SK-N-SH treated with all-trans-retinoic acid at 6 μM for 48 hours (cell line): ENCODE results near the gene USP40.

ENCODE experiments used
- ATAC-seq: fragments of 200-7000 bp; cut with Tn5 transposase; 3 replicates; pipeline ENCODE4 v1.9.1; 2020; ENCODE audit warnings: mild to moderate bottlenecking, moderate library complexity
- ARNTL ChIP-seq: fragments of 450-650 bp; formaldehyde crosslinking; IDR thresholded peaks from 2 replicates; pipeline ENCODE4 v1.5.0; 2020; ENCODE audit warnings: low read depth, mild to moderate bottlenecking, moderate library complexity, borderline replicate concordance
- BACH2 ChIP-seq: fragments of 250-450 bp; sonication (Bioruptor Pico); IDR thresholded peaks from 2 replicates; pipeline ENCODE4 v1.9.0; 2021; ENCODE audit warnings: mild to moderate bottlenecking, borderline replicate concordance
- CREB5 ChIP-seq: fragments of 250-450 bp; sonication (Bioruptor Pico); IDR thresholded peaks from 2 replicates; pipeline ENCODE4 v1.5.1; 2020; ENCODE audit warnings: low read depth, mild to moderate bottlenecking, moderate library complexity
- CSDC2 ChIP-seq: fragments of 250-450 bp; sonication (Bioruptor Pico); IDR thresholded peaks from 2 replicates; pipeline ENCODE4 v1.5.0; 2020; ENCODE audit warnings: mild to moderate bottlenecking, moderate library complexity
- CSRNP3 ChIP-seq: fragments of 250-450 bp; sonication (Bioruptor Pico); IDR thresholded peaks from 2 replicates; pipeline ENCODE4 v1.5.1; 2021; ENCODE audit warnings: mild to moderate bottlenecking, moderate library complexity
- ESRRG ChIP-seq: fragments of 250-450 bp; sonication (Bioruptor Pico); IDR thresholded peaks from 2 replicates; pipeline ENCODE4 v1.6.1; 2021; ENCODE audit warnings: mild to moderate bottlenecking
- ISL1 ChIP-seq: fragments of 250-450 bp; sonication (Bioruptor Pico); IDR thresholded peaks from 2 replicates; pipeline ENCODE4 v2.1.2; 2022; ENCODE audit warnings: mild to moderate bottlenecking, moderate library complexity
- PATZ1 ChIP-seq: fragments of 250-450 bp; sonication (Bioruptor Pico); IDR thresholded peaks from 2 replicates; pipeline ENCODE4 v1.8.0; 2020; ENCODE audit warnings: mild to moderate bottlenecking, moderate library complexity, borderline replicate concordance
- POU6F1 ChIP-seq: fragments of 250-450 bp; sonication (Bioruptor Pico); IDR thresholded peaks from 2 replicates; pipeline ENCODE4 v1.8.0; 2021; ENCODE audit warnings: low read depth, mild to moderate bottlenecking, moderate library complexity, borderline replicate concordance
- PPARA ChIP-seq: fragments of 250-450 bp; sonication (Bioruptor Pico); IDR thresholded peaks from 2 replicates; pipeline ENCODE4 v1.5.0; 2020; ENCODE audit warnings: mild to moderate bottlenecking, borderline replicate concordance
- RARB ChIP-seq: fragments of 250-450 bp; sonication (Bioruptor Pico); IDR thresholded peaks from 2 replicates; pipeline ENCODE4 v1.8.0; 2021; ENCODE audit warnings: mild to moderate bottlenecking, moderate library complexity
- SNAI2 ChIP-seq: fragments of 250-450 bp; sonication (Bioruptor Pico); IDR thresholded peaks from 2 replicates; pipeline ENCODE4 v1.5.0; 2020; ENCODE audit warnings: mild to moderate bottlenecking, moderate library complexity
- TCF4 ChIP-seq: fragments of 250-450 bp; sonication (Bioruptor Pico); IDR thresholded peaks from 2 replicates; pipeline ENCODE4 v1.8.0; 2021; ENCODE audit warnings: mild to moderate bottlenecking, moderate library complexity, borderline replicate concordance
- TOX ChIP-seq: fragments of 250-450 bp; sonication (Bioruptor Pico); IDR thresholded peaks from 2 replicates; pipeline ENCODE4 v1.8.0; 2021; ENCODE audit warnings: mild to moderate bottlenecking, moderate library complexity, borderline replicate concordance
- TSHZ2 ChIP-seq: fragments of 250-450 bp; sonication (Bioruptor Pico); IDR thresholded peaks from 2 replicates; pipeline ENCODE4 v1.5.0; 2020; ENCODE audit warnings: mild to moderate bottlenecking, moderate library complexity
- ZC3H10 ChIP-seq: fragments of 250-450 bp; sonication (Bioruptor Pico); IDR thresholded peaks from 2 replicates; pipeline ENCODE4 v1.5.1; 2021; ENCODE audit warnings: mild to moderate bottlenecking, moderate library complexity
- ZFP30 ChIP-seq: fragments of 450-650 bp; formaldehyde crosslinking; IDR thresholded peaks from 2 replicates; pipeline ENCODE4 v1.5.0; 2022; ENCODE audit warnings: mild to moderate bottlenecking, moderate library complexity
- ZNF70 ChIP-seq: fragments of 450-650 bp; formaldehyde crosslinking; IDR thresholded peaks from 2 replicates; pipeline ENCODE4 v1.5.0; 2020; ENCODE audit warnings: mild to moderate bottlenecking, moderate library complexity

USP40 gene

GRCh38 chr2:233481368-233482142, 85.0 kb downstream of the USP40 start:
- TF ChIP-seq ISL1: no peak
- no peak for TF ChIP-seq ESRRG (CRISPR knock-in tag)
- TF ChIP-seq TSHZ2 (CRISPR knock-in tag): no peak
- TF ChIP-seq TCF4 (CRISPR knock-in tag): no peak
- TF ChIP-seq CREB5 (CRISPR knock-in tag): no peak
- TF ChIP-seq SNAI2 (CRISPR knock-in tag): no peak
- no peak for TF ChIP-seq ZC3H10 (CRISPR knock-in tag)
- TF ChIP-seq PATZ1 (CRISPR knock-in tag): no peak
- TF ChIP-seq ARNTL (CRISPR knock-in tag): no peak
- no peak for TF ChIP-seq BACH2 (CRISPR knock-in tag)
- no peak for TF ChIP-seq CSRNP3 (CRISPR knock-in tag)
- no peak for ATAC-seq

- TF ChIP-seq TCF4 (CRISPR knock-in tag): no peak
- TF ChIP-seq RARB (CRISPR knock-in tag): no peak
- no peak for TF ChIP-seq CSRNP3 (CRISPR knock-in tag)
- no peak for TF ChIP-seq TOX (CRISPR knock-in tag)
- TF ChIP-seq POU6F1 (CRISPR knock-in tag): no peak
- ATAC-seq: peak; percentile 15; the same call in 2 of the 3 replicates
Measured at GRCh38 chr2:233480490-233481202, 85.9 kb downstream of the USP40 start.

GRCh38 chr2:233479616-233480489, 86.7 kb downstream of the USP40 start:
- ATAC-seq: no peak
- TF ChIP-seq BACH2 (CRISPR knock-in tag): no peak
- TF ChIP-seq ZFP30 (CRISPR knock-in tag): no peak
- TF ChIP-seq TSHZ2 (CRISPR knock-in tag): no peak
- no peak for TF ChIP-seq PPARA (CRISPR knock-in tag)
- TF ChIP-seq CSDC2 (CRISPR knock-in tag): no peak
- no peak for TF ChIP-seq SNAI2 (CRISPR knock-in tag)
- no peak for TF ChIP-seq ISL1
- TF ChIP-seq CREB5 (CRISPR knock-in tag): no peak
- no peak for TF ChIP-seq ZNF70 (CRISPR knock-in tag)
